Fibroblast of skin of scalp (primary cell): ENCODE measurements around the gene CXCL14.
A peak's percentile ranks its signal among the peaks of the same experiment; 100 is the strongest.

Experiments
- DNase-seq: peaks from one replicate; pipeline ENCODE4 v3.0.0-alpha.2; 2013

CXCL14 gene

GRCh38 chr5:135566422-135567400 is 12.1 kb downstream of the CXCL14 start:
- DNase-seq, result no peak

- peak; percentile 56 for DNase-seq
Observed at GRCh38 chr5:135565725-135566421, 12.9 kb downstream of the CXCL14 start.

- no peak for DNase-seq
Observed at GRCh38 chr5:135565266-135565665, 13.5 kb downstream of the CXCL14 start.

- no peak for DNase-seq
Observed at GRCh38 chr5:135564331-135564730, 14.5 kb downstream of the CXCL14 start.

- DNase-seq, result no peak
Observed at GRCh38 chr5:135561266-135561665, 17.5 kb downstream of the CXCL14 start.

GRCh38 chr5:135560858-135561257 is 17.9 kb downstream of the CXCL14 start:
- DNase-seq, result peak; percentile 77

- peak; percentile 29 for DNase-seq
Observed at GRCh38 chr5:135559354-135559753, 19.4 kb downstream of the CXCL14 start.

GRCh38 chr5:135557076-135557838 is 21.5 kb downstream of the CXCL14 start:
- no peak for DNase-seq

- DNase-seq, result no peak
Observed at GRCh38 chr5:135556620-135557019, 22.2 kb downstream of the CXCL14 start.

- no peak for DNase-seq
Observed at GRCh38 chr5:135555530-135555929, 23.3 kb downstream of the CXCL14 start.

- peak; percentile 39 for DNase-seq
Observed at GRCh38 chr5:135553688-135554462, 24.9 kb downstream of the CXCL14 start.

- DNase-seq, result peak; percentile 70
Observed at GRCh38 chr5:135551593-135552447, 27.0 kb downstream of the CXCL14 start.

GRCh38 chr5:135549413-135549812 is 29.4 kb downstream of the CXCL14 start:
- DNase-seq, result no peak

GRCh38 chr5:135547590-135548254 is 31.1 kb downstream of the CXCL14 start:
- no peak for DNase-seq

GRCh38 chr5:135546912-135547311 is 31.9 kb downstream of the CXCL14 start:
- DNase-seq, result no peak

GRCh38 chr5:135546101-135546500 is 32.7 kb downstream of the CXCL14 start:
- no peak for DNase-seq

- no peak for DNase-seq
Observed at GRCh38 chr5:135545099-135545498, 33.7 kb downstream of the CXCL14 start.

- DNase-seq, result no peak
Observed at GRCh38 chr5:135543485-135544304, 35.1 kb downstream of the CXCL14 start.

GRCh38 chr5:135543001-135543484 is 35.7 kb downstream of the CXCL14 start:
- no peak for DNase-seq
